PC-9 (cell line): ENCODE data around the gene MAOA.

Source experiments
- CTCF ChIP-seq: fragments of 200-600 bp; sonication (generic); conservative IDR thresholded peaks from 2 replicates; pipeline ENCODE4 v1.6.1; 2017; ENCODE audit warnings: mixed run types, antibody characterized with exemption, mild to moderate bottlenecking, moderate library complexity
- EZH2 ChIP-seq: fragments of 200-600 bp; sonication (generic); IDR thresholded peaks from 2 replicates; pipeline ENCODE4 v1.8.0; 2017; ENCODE audit warnings: antibody characterized with exemption, low read depth

GRCh38 chrX:43677993-43678392 lies 21.9 kb downstream of the MAOA start:
- TF ChIP-seq EZH2 = no peak
- TF ChIP-seq CTCF = no peak
